Measurements from ENCODE around the gene HECW1. TPM values are rescaled to one million over a fixed set of nuclear protein-coding genes. Genes with fewer than 3 reads are reported as not detected.

HECW1 gene
- total and polyA plus RNA-seq, 2 of the 13 experiments (the other 11 are each of a cell fraction or from before 2014, with no cell fraction given): not detected

- TF ChIP-seq ZBTB40 (IDR thresholded peaks at IDR 0.05): no peak
- TF ChIP-seq ZBTB40 (CRISPR knock-in tag; IDR thresholded peaks at IDR 0.05): no peak; the same call in 1 of the 2 replicates
- peak; percentile 92 for TF ChIP-seq ZMYM4 (CRISPR knock-in tag; IDR thresholded peaks at IDR 0.05)
- peak; percentile 58; the same call in 1 of the 2 replicates for TF ChIP-seq ARID4A (CRISPR knock-in tag; IDR thresholded peaks at IDR 0.05; ENCODE audit: borderline replicate concordance)
- TF ChIP-seq SMC3 (IDR thresholded peaks at IDR 0.05; ENCODE audit: low read length): peak; percentile 84
- no peak for TF ChIP-seq ZXDC (CRISPR knock-in tag; IDR thresholded peaks at IDR 0.05)
- TF ChIP-seq HIC2 (CRISPR knock-in tag; IDR thresholded peaks at IDR 0.05; ENCODE audit: low read depth): peak; percentile 34; the same call in 1 of the 2 replicates
- peak; percentile 62; the same call in 1 of the 2 replicates for TF ChIP-seq ZKSCAN8 (CRISPR knock-in tag; IDR thresholded peaks at IDR 0.05; ENCODE audit: borderline replicate concordance)
- TF ChIP-seq ZIK1 (CRISPR knock-in tag; IDR thresholded peaks at IDR 0.05; ENCODE audit: borderline replicate concordance, low read depth): peak; percentile 36; the same call in 1 of the 2 replicates
Measured at GRCh38 chr7:43582503-43583423, 470.3 kb downstream of the HECW1 start, which contains the start of gene STK17A (continued).

Data from HepG2 (cell line).